Measurements from ENCODE around the gene ZBTB11.
A peak's percentile ranks its signal among the peaks of the same experiment; 100 is the strongest.
"Not testable (repeated sequence)": the region's sequence is repeated elsewhere in the genome, so short reads cannot be mapped to it uniquely, and the experiment has no call there.

ZBTB11 gene

GRCh38 chr3:101676765-101677435, at the start of gene ZBTB11:
Gene ZBTB11, minus strand, starts transcription at chr3:101677132. Its CDS starts 218 bp downstream, at chr3:101676914.
- no peaks in the 10 kb centered on the region for H3K27me3 ChIP-seq (ENCODE audit: control insufficient read depth in 1 of 2, insufficient read depth in 2 of 2, low read length in 2 of 2)
- H3K9me3 ChIP-seq (ENCODE audit: low read length) = no peaks in the 10 kb centered on the region
- H3K27ac ChIP-seq (ENCODE audit: low read depth, low read length) = peak within 1 kb of the TSS; percentile 96
- peak within 1 kb of the TSS; percentile 87 for H3K9ac ChIP-seq (ENCODE audit: low read length)
- peaks cover 14% of the 10 kb centered on the region for H3K36me3 ChIP-seq (ENCODE audit: insufficient read depth, low read length)
- peak within 1 kb of the TSS; percentile 80 to 81 for H3K4me3 ChIP-seq (ENCODE audit: low read depth in 1 of 2, low read length in 2 of 2)
- H3K4me1 ChIP-seq (ENCODE audit: insufficient read depth, low read length) = peaks cover 17% of the 10 kb centered on the region

GRCh38 chr3:101725890-101726275, 49.0 kb upstream of the ZBTB11 start:
- H3K9me3 ChIP-seq (ENCODE audit: low read length) = no peaks in the 10 kb centered on the region
- H3K9ac ChIP-seq (ENCODE audit: low read length) = peak overlapping the region; percentile 75
- no peak overlapping the region for H3K27ac ChIP-seq (ENCODE audit: low read depth, low read length)
- H3K4me3 ChIP-seq (ENCODE audit: low read depth in 1 of 2, low read length in 2 of 2) = peak overlapping the region; percentile 66 to 93
- H3K36me3 ChIP-seq (ENCODE audit: insufficient read depth, low read length) = peaks cover 13% of the 10 kb centered on the region
- H3K27me3 ChIP-seq (ENCODE audit: control insufficient read depth in 1 of 2, insufficient read depth in 2 of 2, low read length in 2 of 2) = no peaks in the 10 kb centered on the region
- H3K4me1 ChIP-seq (ENCODE audit: insufficient read depth, low read length) = peaks cover 4% of the 10 kb centered on the region

- peaks cover 4% of the 10 kb centered on the region for H3K4me1 ChIP-seq (ENCODE audit: insufficient read depth, low read length)
- no peaks in the 10 kb centered on the region for H3K27me3 ChIP-seq (ENCODE audit: control insufficient read depth in 1 of 2, insufficient read depth in 2 of 2, low read length in 2 of 2)
- peak overlapping the region; percentile 66 to 93 for H3K4me3 ChIP-seq (ENCODE audit: low read depth in 1 of 2, low read length in 2 of 2)
- peak overlapping the region; percentile 75 for H3K9ac ChIP-seq (ENCODE audit: low read length)
- H3K9me3 ChIP-seq (ENCODE audit: low read length) = no peaks in the 10 kb centered on the region
- peaks cover 13% of the 10 kb centered on the region for H3K36me3 ChIP-seq (ENCODE audit: insufficient read depth, low read length)
- H3K27ac ChIP-seq (ENCODE audit: low read depth, low read length) = peak overlapping the region; percentile 77
These were observed 48.4 kb upstream of the ZBTB11 start for GRCh38 chr3:101725194-101725889.

GRCh38 chr3:101724329-101725193, 47.6 kb upstream of the ZBTB11 start, which contains the start of gene CEP97:
Gene CEP97, plus strand, starts transcription at chr3:101724614. Its CDS starts 63 bp downstream, at chr3:101724677.
- peaks cover 13% of the 10 kb centered on the region for H3K36me3 ChIP-seq (ENCODE audit: insufficient read depth, low read length)
- peaks cover 4% of the 10 kb centered on the region for H3K4me1 ChIP-seq (ENCODE audit: insufficient read depth, low read length)
- H3K27me3 ChIP-seq (ENCODE audit: control insufficient read depth in 1 of 2, insufficient read depth in 2 of 2, low read length in 2 of 2) = no peaks in the 10 kb centered on the region
- H3K9ac ChIP-seq (ENCODE audit: low read length) = peak within 1 kb of the TSS; percentile 75
- peak within 1 kb of the TSS; percentile 66 to 93 for H3K4me3 ChIP-seq (ENCODE audit: low read depth in 1 of 2, low read length in 2 of 2)
- no peaks in the 10 kb centered on the region for H3K9me3 ChIP-seq (ENCODE audit: low read length)
- peak within 1 kb of the TSS; percentile 77 for H3K27ac ChIP-seq (ENCODE audit: low read depth, low read length)

- H3K9me3 ChIP-seq (ENCODE audit: low read length) = no peaks in the 10 kb centered on the region
- peaks cover 4% of the 10 kb centered on the region for H3K4me1 ChIP-seq (ENCODE audit: insufficient read depth, low read length)
- H3K27me3 ChIP-seq (ENCODE audit: control insufficient read depth in 1 of 2, insufficient read depth in 2 of 2, low read length in 2 of 2) = no peaks in the 10 kb centered on the region
- H3K4me3 ChIP-seq (ENCODE audit: low read depth in 1 of 2, low read length in 2 of 2) = no peak overlapping the region
- peaks cover under 1% of the 10 kb centered on the region for H3K36me3 ChIP-seq (ENCODE audit: insufficient read depth, low read length)
- no peak overlapping the region for H3K27ac ChIP-seq (ENCODE audit: low read depth, low read length)
- H3K9ac ChIP-seq (ENCODE audit: low read length) = no peak overlapping the region
These were observed 45.7 kb upstream of the ZBTB11 start for GRCh38 chr3:101722394-101723173.

GRCh38 chr3:101720851-101721840, 44.2 kb upstream of the ZBTB11 start:
- no peak overlapping the region for H3K4me3 ChIP-seq (ENCODE audit: low read depth in 1 of 2, low read length in 2 of 2)
- no peaks in the 10 kb centered on the region for H3K27me3 ChIP-seq (ENCODE audit: control insufficient read depth in 1 of 2, insufficient read depth in 2 of 2, low read length in 2 of 2)
- H3K36me3 ChIP-seq (ENCODE audit: insufficient read depth, low read length) = no peaks in the 10 kb centered on the region
- H3K9ac ChIP-seq (ENCODE audit: low read length) = no peak overlapping the region
- H3K27ac ChIP-seq (ENCODE audit: low read depth, low read length) = no peak overlapping the region
- no peaks in the 10 kb centered on the region for H3K9me3 ChIP-seq (ENCODE audit: low read length)
- peaks cover 4% of the 10 kb centered on the region for H3K4me1 ChIP-seq (ENCODE audit: insufficient read depth, low read length)

- Histone ChIP-seq H3K4me1 (ENCODE audit: insufficient read depth, low read length) (no peaks in the 10 kb centered on the region), H3K36me3 (ENCODE audit: insufficient read depth, low read length) (no peaks in the 10 kb centered on the region), H3K27me3 (ENCODE audit: control insufficient read depth in 1 of 2, insufficient read depth in 2 of 2, low read length in 2 of 2) (no peaks in the 10 kb centered on the region), H3K9ac (ENCODE audit: low read length) (no peak overlapping the region), H3K9me3 (ENCODE audit: low read length) (no peaks in the 10 kb centered on the region), H3K27ac (ENCODE audit: low read depth, low read length) (no peak overlapping the region), H3K4me3 (ENCODE audit: low read depth in 1 of 2, low read length in 2 of 2) (no peak overlapping the region)
These were observed 42.8 kb upstream of the ZBTB11 start for GRCh38 chr3:101719604-101720185.

GRCh38 chr3:101718455-101718854, 41.5 kb upstream of the ZBTB11 start:
- no peaks in the 10 kb centered on the region for H3K27me3 ChIP-seq (ENCODE audit: control insufficient read depth in 1 of 2, insufficient read depth in 2 of 2, low read length in 2 of 2)
- no peak overlapping the region for H3K27ac ChIP-seq (ENCODE audit: low read depth, low read length)
- H3K36me3 ChIP-seq (ENCODE audit: insufficient read depth, low read length) = no peaks in the 10 kb centered on the region
- no peak overlapping the region for H3K9ac ChIP-seq (ENCODE audit: low read length)
- H3K4me1 ChIP-seq (ENCODE audit: insufficient read depth, low read length) = no peaks in the 10 kb centered on the region
- no peaks in the 10 kb centered on the region for H3K9me3 ChIP-seq (ENCODE audit: low read length)
- no peak overlapping the region for H3K4me3 ChIP-seq (ENCODE audit: low read depth in 1 of 2, low read length in 2 of 2)

GRCh38 chr3:101709126-101709525, 32.2 kb upstream of the ZBTB11 start:
- Histone ChIP-seq H3K27ac (ENCODE audit: low read depth, low read length) (no peak overlapping the region), H3K9ac (ENCODE audit: low read length) (no peak overlapping the region), H3K36me3 (ENCODE audit: insufficient read depth, low read length) (no peaks in the 10 kb centered on the region), H3K4me3 (ENCODE audit: low read depth in 1 of 2, low read length in 2 of 2) (no peak overlapping the region), H3K9me3 (ENCODE audit: low read length) (no peaks in the 10 kb centered on the region), H3K4me1 (ENCODE audit: insufficient read depth, low read length) (no peaks in the 10 kb centered on the region), H3K27me3 (ENCODE audit: control insufficient read depth in 1 of 2, insufficient read depth in 2 of 2, low read length in 2 of 2) (no peaks in the 10 kb centered on the region)

- H3K27ac ChIP-seq (ENCODE audit: low read depth, low read length); H3K9me3 ChIP-seq (ENCODE audit: low read length); H3K9ac ChIP-seq (ENCODE audit: low read length); H3K36me3 ChIP-seq (ENCODE audit: insufficient read depth, low read length); H3K4me1 ChIP-seq (ENCODE audit: insufficient read depth, low read length); H3K27me3 ChIP-seq (ENCODE audit: control insufficient read depth in 1 of 2, insufficient read depth in 2 of 2, low read length in 2 of 2); H3K4me3 ChIP-seq (ENCODE audit: low read depth in 1 of 2, low read length in 2 of 2): not testable (repeated sequence)
These were observed 27.7 kb upstream of the ZBTB11 start for GRCh38 chr3:101704639-101705038.
